Measurements from ENCODE around the gene ACP5.

ACP5 gene

GRCh38 chr19:11552666-11553372 lies 24.6 kb downstream of the ACP5 start:
- no peak for TF ChIP-seq CTCF (IDR thresholded peaks at IDR 0.05; ENCODE audit: insufficient read depth, low read depth, low read length, missing control alignments)
- DNase-seq (ENCODE audit: low read depth) = no peak
- H3K4me3 ChIP-seq (ENCODE audit: low read length) = no peak overlapping the region

GRCh38 chr19:11551603-11552235 lies 25.7 kb downstream of the ACP5 start:
- H3K4me3 ChIP-seq (ENCODE audit: low read length) = no peak overlapping the region

DNA sequence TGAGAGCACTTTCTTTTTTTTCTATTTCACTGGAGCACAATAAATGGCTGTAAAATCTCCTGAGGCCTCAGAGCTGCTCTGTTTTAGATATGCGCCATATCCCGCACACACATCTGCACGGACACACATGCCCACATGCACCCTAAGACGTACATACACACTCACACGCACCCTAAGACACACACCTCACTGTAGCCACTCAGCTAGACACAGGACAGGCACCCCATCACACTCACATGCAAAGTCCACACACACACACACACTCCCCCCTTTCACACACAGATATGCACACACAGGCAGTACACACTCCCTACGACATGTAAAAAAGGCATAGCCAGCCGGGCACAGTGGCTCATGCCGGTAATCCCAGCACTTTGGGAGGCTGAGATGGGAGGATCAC lies 27.2 kb downstream of the ACP5 start:
- no peak overlapping the region for H3K4me3 ChIP-seq (ENCODE audit: low read length)
- TF ChIP-seq CTCF (IDR thresholded peaks at IDR 0.05; ENCODE audit: insufficient read depth, low read depth, low read length, missing control alignments) = no peak
- no peak for DNase-seq (ENCODE audit: low read depth)

More at GRCh38 chr19:11551603-11552235, 25.7 kb downstream of the ACP5 start:
- no peak for TF ChIP-seq CTCF (IDR thresholded peaks at IDR 0.05; ENCODE audit: insufficient read depth, low read depth, low read length, missing control alignments)
- no peak for DNase-seq (ENCODE audit: low read depth)

- TF ChIP-seq CTCF (IDR thresholded peaks at IDR 0.05; ENCODE audit: insufficient read depth, low read depth, low read length, missing control alignments) = no peak
- no peak overlapping the region for H3K4me3 ChIP-seq (ENCODE audit: low read length)
- DNase-seq (ENCODE audit: low read depth) = no peak
Observed at GRCh38 chr19:11549386-11549953, 28.0 kb downstream of the ACP5 start.

GRCh38 chr19:11547929-11548700 lies 29.3 kb downstream of the ACP5 start:
- H3K4me3 ChIP-seq (ENCODE audit: low read length) = no peak overlapping the region

DNA sequence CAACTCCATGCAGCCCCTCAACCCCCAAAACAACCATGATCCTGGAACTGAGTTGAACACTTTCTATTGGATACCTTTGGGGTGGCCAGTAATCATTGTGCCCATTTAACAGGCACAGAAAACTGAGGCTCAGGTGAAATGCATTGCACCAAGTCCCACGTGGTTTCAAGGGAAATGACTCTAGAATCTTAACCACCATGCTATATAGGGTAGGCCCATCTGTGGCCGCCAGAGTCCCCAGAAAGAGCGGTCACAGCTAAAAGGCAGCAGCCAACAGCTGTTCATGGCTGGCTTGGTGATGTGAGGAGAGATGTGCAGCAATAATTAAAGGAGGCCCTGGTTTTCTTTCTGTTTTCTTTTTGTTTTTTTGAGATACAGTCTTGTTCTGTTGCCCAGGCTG lies 36.2 kb downstream of the ACP5 start:
- no peak for TF ChIP-seq CTCF (IDR thresholded peaks at IDR 0.05; ENCODE audit: insufficient read depth, low read depth, low read length, missing control alignments)
- no peak for DNase-seq (ENCODE audit: low read depth)
- no peak overlapping the region for H3K4me3 ChIP-seq (ENCODE audit: low read length)

More at GRCh38 chr19:11547929-11548700, 29.3 kb downstream of the ACP5 start:
- no peak for TF ChIP-seq CTCF (IDR thresholded peaks at IDR 0.05; ENCODE audit: insufficient read depth, low read depth, low read length, missing control alignments)
- no peak for DNase-seq (ENCODE audit: low read depth)

All from epithelial cell of esophagus (primary cell).